Measurements from ENCODE around the gene ZNF337.
"Not testable (repeated sequence)": the region's sequence is repeated elsewhere in the genome, so short reads cannot be mapped to it uniquely, and the experiment has no call there.

ZNF337 gene

DNA sequence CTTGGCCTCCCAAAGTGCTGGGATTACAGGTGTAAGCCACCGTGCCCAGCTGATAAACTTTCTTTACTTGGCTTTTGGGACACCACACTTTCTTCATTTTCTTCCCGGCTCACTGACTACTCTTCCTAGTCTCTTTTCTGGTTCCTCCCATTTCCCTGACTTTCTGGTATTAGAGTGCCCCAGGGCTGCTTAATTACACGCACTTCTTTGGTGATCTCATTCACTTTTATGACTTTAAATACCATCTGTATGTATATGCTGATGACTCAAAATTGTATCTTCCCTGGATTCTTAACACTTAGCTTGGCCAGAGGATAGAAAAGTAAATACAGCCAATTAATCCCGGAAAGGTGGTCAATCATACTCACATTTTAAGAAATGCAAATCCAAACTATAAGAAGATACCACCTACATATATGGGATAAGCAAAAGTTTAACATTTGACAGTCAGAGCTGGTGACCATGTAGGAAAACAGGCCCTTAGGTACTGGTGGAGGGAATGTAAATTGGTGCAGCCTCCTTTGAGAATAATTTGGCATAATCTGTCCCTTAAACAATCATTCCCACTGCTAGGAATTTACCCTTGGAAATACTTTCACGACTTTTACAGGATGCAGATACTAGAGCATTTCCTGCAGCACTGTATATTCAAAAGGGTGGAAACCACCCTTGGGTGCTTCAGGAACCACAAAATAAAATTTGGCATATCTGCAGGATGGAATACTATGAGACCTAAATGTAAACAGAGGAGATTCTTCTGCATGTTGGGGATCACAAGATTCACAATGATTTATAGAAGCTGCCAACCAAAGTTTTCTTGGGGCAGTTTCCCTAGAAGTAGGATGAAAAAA is 63.5 kb downstream of the ZNF337 start:
- no peak overlapping the region for H3K9ac ChIP-seq (ENCODE audit: insufficient read length)
- no peaks in the 10 kb centered on the region for H3K9me3 ChIP-seq (ENCODE audit: low read depth, low read length)
- H3K4me3 ChIP-seq, result no peak overlapping the region
- no peak overlapping the region; the same call in 1 of the 2 replicates for H3K27ac ChIP-seq
- no peaks in the 10 kb centered on the region for H3K36me3 ChIP-seq (ENCODE audit: insufficient read depth, low read length)
- TF ChIP-seq FOXP2 (optimal IDR thresholded peaks at IDR 0.05; ENCODE audit: control extremely low read depth, extremely low read length, insufficient read depth), result no peak
- no peak for TF ChIP-seq POLR2AphosphoS5 (IDR thresholded peaks at IDR 0.05; ENCODE audit: borderline replicate concordance, low read depth, low read length)
- no peak for TF ChIP-seq EZH2 (IDR thresholded peaks at IDR 0.05)
- peak; percentile 26 for DNase-seq (ENCODE audit: low read depth, low spot score)

DNA sequence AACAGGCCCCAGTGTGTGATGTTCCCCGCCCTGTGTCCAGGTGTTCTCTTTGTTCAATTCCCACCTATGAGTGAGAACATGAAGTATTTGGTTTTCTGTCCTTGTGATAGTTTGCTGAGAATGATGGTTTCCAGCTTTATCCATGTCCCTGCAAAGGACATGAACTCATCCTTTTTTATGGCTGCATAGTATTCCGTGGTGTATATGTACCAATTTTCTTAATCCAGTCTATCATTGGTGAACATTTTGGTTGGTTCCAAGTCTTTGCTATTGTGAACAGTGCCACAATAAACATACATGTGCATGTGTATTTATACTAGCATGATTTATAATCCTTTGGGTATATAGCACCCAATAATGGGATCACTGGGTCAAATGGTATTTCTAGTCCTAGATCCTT is 66.0 kb downstream of the ZNF337 start:
- DNase-seq (ENCODE audit: low read depth, low spot score); H3K36me3 ChIP-seq (ENCODE audit: insufficient read depth, low read length); H3K27ac ChIP-seq; H3K4me3 ChIP-seq; H3K9ac ChIP-seq (ENCODE audit: insufficient read length); H3K9me3 ChIP-seq (ENCODE audit: low read depth, low read length): not testable (repeated sequence)

DNA sequence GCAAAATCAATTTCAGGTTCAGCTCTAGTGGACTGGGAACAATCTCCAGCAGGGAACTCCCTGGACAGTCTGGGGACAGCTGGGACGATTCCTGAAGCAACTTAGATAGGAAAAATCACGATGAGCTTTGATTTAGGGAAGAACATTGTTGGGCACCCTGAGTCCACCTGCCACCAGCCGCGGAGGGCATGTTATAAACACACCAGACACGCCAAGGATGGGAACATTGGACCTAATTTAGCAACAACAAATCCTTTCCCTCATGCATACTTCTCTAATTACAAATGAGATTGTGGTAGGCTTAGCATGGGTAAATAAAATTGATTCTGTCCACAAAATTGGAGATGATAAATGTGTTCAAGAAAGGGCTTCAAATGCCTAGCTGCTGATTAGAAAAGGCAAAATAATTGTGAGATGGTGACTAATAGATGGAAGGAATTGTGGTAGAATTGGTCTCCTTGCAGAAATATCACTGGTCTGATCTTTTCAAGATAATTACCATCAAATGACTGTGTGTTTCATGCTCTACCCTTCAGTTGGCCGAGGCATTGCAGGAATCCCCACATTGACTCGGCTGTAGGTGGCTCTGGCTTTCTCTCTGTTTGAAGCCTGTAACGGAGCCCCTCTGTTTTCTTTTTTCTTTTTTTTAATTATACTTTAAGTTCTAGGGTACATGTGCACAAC is 66.7 kb downstream of the ZNF337 start:
- H3K9me3 ChIP-seq (ENCODE audit: low read depth, low read length), result no peaks in the 10 kb centered on the region
- H3K9ac ChIP-seq (ENCODE audit: insufficient read length), result no peak overlapping the region
- DNase-seq (ENCODE audit: low read depth, low spot score), result no peak
- no peak overlapping the region for H3K4me3 ChIP-seq
- no peak overlapping the region for H3K27ac ChIP-seq
- H3K36me3 ChIP-seq (ENCODE audit: insufficient read depth, low read length), result no peaks in the 10 kb centered on the region
- TF ChIP-seq EZH2 (IDR thresholded peaks at IDR 0.05) (no peak), POLR2AphosphoS5 (IDR thresholded peaks at IDR 0.05; ENCODE audit: borderline replicate concordance, low read depth, low read length) (no peak), FOXP2 (optimal IDR thresholded peaks at IDR 0.05; ENCODE audit: control extremely low read depth, extremely low read length, insufficient read depth) (no peak)

DNA sequence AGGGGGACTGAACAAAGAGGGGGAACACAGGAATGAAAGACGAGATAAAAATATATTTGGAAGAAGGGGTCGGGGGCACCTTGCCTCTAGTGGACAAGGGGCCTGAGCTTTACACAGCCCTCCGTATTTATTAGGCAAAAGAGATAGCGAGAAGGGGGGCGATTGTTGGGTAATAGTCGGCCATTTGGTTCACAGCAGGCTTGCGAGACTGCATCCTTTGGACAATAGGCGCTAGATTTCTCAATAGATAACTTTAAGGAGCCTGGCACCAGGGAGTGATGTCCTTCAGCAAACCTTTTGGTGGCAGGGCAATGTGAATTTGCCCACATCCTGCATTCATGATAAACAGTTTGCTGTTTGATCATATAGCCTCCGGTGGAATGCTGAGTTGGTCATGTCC is 69.9 kb downstream of the ZNF337 start:
- no peak for DNase-seq (ENCODE audit: low read depth, low spot score)
- TF ChIP-seq FOXP2 (optimal IDR thresholded peaks at IDR 0.05; ENCODE audit: control extremely low read depth, extremely low read length, insufficient read depth) (no peak), EZH2 (IDR thresholded peaks at IDR 0.05) (no peak), POLR2AphosphoS5 (IDR thresholded peaks at IDR 0.05; ENCODE audit: borderline replicate concordance, low read depth, low read length) (no peak)

DNA sequence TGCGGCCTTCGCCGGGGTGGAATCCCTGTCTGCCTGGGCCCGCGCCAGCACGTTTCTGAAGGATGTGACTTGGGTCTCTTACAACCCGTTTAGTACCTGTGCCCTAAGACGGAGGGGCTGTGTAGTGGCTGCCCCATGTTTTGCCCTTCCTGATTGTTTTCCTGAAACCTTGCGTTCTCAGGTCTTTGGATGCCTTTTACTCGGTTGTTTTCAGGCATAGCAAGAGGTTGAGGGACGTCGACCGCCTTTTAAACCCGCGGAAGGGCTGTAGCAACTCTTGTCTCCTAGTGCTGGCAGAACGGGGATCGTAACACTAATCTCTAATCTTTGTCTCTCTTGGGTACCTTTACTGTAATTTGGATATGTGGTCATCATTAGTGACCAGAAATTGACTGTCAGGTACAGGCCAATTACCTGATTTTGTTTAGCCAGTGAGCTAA is 72.1 kb downstream of the ZNF337 start:
- no peak for DNase-seq (ENCODE audit: low read depth, low spot score)
- Histone ChIP-seq H3K27ac (peak overlapping the region; percentile 90), H3K9me3 (ENCODE audit: low read depth, low read length) (no peaks in the 10 kb centered on the region), H3K9ac (ENCODE audit: insufficient read length) (peak overlapping the region; percentile 100), H3K4me3 (peak overlapping the region; percentile 96), H3K36me3 (ENCODE audit: insufficient read depth, low read length) (peaks cover 4% of the 10 kb centered on the region)
- TF ChIP-seq FOXP2 (optimal IDR thresholded peaks at IDR 0.05; ENCODE audit: control extremely low read depth, extremely low read length, insufficient read depth) (no peak), POLR2AphosphoS5 (IDR thresholded peaks at IDR 0.05; ENCODE audit: borderline replicate concordance, low read depth, low read length) (no peak), EZH2 (IDR thresholded peaks at IDR 0.05) (no peak)

More for the DNA sequence above, 69.9 kb downstream of the ZNF337 start:
- no peak overlapping the region for H3K27ac ChIP-seq
- no peak overlapping the region for H3K9ac ChIP-seq (ENCODE audit: insufficient read length)
- no peak overlapping the region for H3K4me3 ChIP-seq
- no peaks in the 10 kb centered on the region for H3K36me3 ChIP-seq (ENCODE audit: insufficient read depth, low read length)
- H3K9me3 ChIP-seq (ENCODE audit: low read depth, low read length), result no peaks in the 10 kb centered on the region

Measured in SK-N-MC (cell line).